CD14-positive monocyte (primary cell): Measurements from ENCODE around the gene DPY19L1. TPM values are rescaled to one million over a fixed set of nuclear protein-coding genes. Genes with fewer than 3 reads are reported as not detected.

Experiments
- DNase-seq, 3 donors: peaks; one replicate each; pipeline ENCODE4 v3.0.0-alpha.2; 2011 to 2022
- H2AFZ ChIP-seq: 2 replicates; pipeline ENCODE4 v1.6.0; 2012; ENCODE audit warnings: mild to moderate bottlenecking, low read depth, low read length, inconsistent platforms; ENCODE audit not compliant: insufficient read depth, poor library complexity, severe bottlenecking
- H3K27ac ChIP-seq, 2 donors: 1 replicate in 1 of 2; 2 replicates in 1 of 2; pipeline ENCODE4 v1.5.1; 2012 to 2013; ENCODE audit warnings: low read length in 2 of 2, control low read depth in 1 of 2, inconsistent platforms in 1 of 2, low read depth in 1 of 2, mild to moderate bottlenecking in 1 of 2
- H3K27me3 ChIP-seq, 2 donors: one replicate each; pipeline versions ENCODE4 v1.6.0 to v1.6.1; 2011 to 2013; ENCODE audit warnings: low read length in 2 of 2; ENCODE audit not compliant: control insufficient read depth in 2 of 2, insufficient read depth in 2 of 2
- H3K36me3 ChIP-seq, 2 donors: replicated peaks in 1 of 2; 1 replicate in 1 of 2; 2 replicates in 1 of 2; pipeline versions ENCODE4 v1.5.1 to v1.6.1; 2012 to 2013; ENCODE audit warnings: low read length in 2 of 2, control low read depth in 1 of 2, inconsistent platforms in 1 of 2, mild to moderate bottlenecking in 1 of 2; ENCODE audit not compliant: insufficient read depth in 2 of 2, control insufficient read depth in 1 of 2
- H3K4me1 ChIP-seq, 2 donors: 1 replicate in 1 of 2; 2 replicates in 1 of 2; pipeline versions ENCODE4 v1.5.1 to v1.6.1; 2012 to 2013; ENCODE audit warnings: low read length in 2 of 2, control low read depth in 1 of 2, inconsistent platforms in 1 of 2, mild to moderate bottlenecking in 1 of 2, moderate library complexity in 1 of 2; ENCODE audit not compliant: insufficient read depth in 2 of 2, control insufficient read depth in 1 of 2
- H3K4me2 ChIP-seq: replicated peaks from 2 replicates; pipeline ENCODE3; 2012; ENCODE audit warnings: low read length, moderate library complexity, mild to moderate bottlenecking; ENCODE audit not compliant: poor library complexity, severe bottlenecking; ENCODE audit errors: extremely low read depth
- H3K4me3 ChIP-seq, 3 experiments: fragments of 200-600 bp in 1 of 3; sonication (generic) in 1 of 3; replicated peaks in 1 of 3; 1 replicate in 2 of 3; 2 replicates in 1 of 3; pipeline ENCODE4 v1.5.1; 2011 to 2013; ENCODE audit warnings: low read length in 3 of 3, mild to moderate bottlenecking in 3 of 3, control low read depth in 2 of 3, low read depth in 2 of 3, inconsistent platforms in 1 of 3, moderate library complexity in 1 of 3
- H3K79me2 ChIP-seq: 2 replicates; pipeline ENCODE4 v1.6.0; 2012; ENCODE audit warnings: mild to moderate bottlenecking, control low read depth, inconsistent platforms, low read length, moderate library complexity; ENCODE audit not compliant: insufficient read depth
- H3K9ac ChIP-seq: 2 replicates; pipeline ENCODE4 v1.6.0; 2017; ENCODE audit warnings: low read length, mild to moderate bottlenecking; ENCODE audit not compliant: insufficient read depth, poor library complexity, severe bottlenecking
- H3K9me3 ChIP-seq, 2 donors: replicated peaks in 1 of 2; 1 replicate in 1 of 2; 2 replicates in 1 of 2; pipeline versions ENCODE4 v1.5.1 to v1.6.1; 2012 to 2013; ENCODE audit warnings: low read length in 2 of 2, control low read depth in 1 of 2; ENCODE audit not compliant: control insufficient read depth in 1 of 2, insufficient read depth in 1 of 2
- H4K20me1 ChIP-seq: 2 replicates; pipeline ENCODE4 v1.6.0; 2012; ENCODE audit warnings: mild to moderate bottlenecking, low read length, control low read depth, moderate library complexity; ENCODE audit not compliant: insufficient read depth
- H3K27ac Mint-ChIP-seq, 7 donors: one replicate each; pipeline ENCODE4 v1.8.0; 2020; ENCODE audit warnings: mild to moderate bottlenecking in 7 of 7, mixed read lengths in 7 of 7, moderate library complexity in 6 of 7, inconsistent platforms in 2 of 7
- H3K27me3 Mint-ChIP-seq, 3 donors: one replicate each; pipeline ENCODE4 v1.8.0; 2021 to 2022; ENCODE audit warnings: low read depth in 3 of 3, mild to moderate bottlenecking in 3 of 3, mixed read lengths in 3 of 3, moderate library complexity in 3 of 3, inconsistent platforms in 1 of 3
- H3K36me3 Mint-ChIP-seq, 2 donors: one replicate each; pipeline ENCODE4 v1.8.0; 2020; ENCODE audit warnings: mixed read lengths in 2 of 2, inconsistent platforms in 1 of 2, mild to moderate bottlenecking in 1 of 2
- H3K4me1 Mint-ChIP-seq: one replicate; pipeline ENCODE4 v1.8.0; 2020; ENCODE audit warnings: mild to moderate bottlenecking, mixed read lengths
- H3K4me3 Mint-ChIP-seq, 2 donors: one replicate each; pipeline ENCODE4 v1.8.0; 2020; ENCODE audit warnings: mild to moderate bottlenecking in 2 of 2, mixed read lengths in 2 of 2, moderate library complexity in 1 of 2
- H3K9me3 Mint-ChIP-seq, 7 donors: one replicate each; pipeline ENCODE4 v1.8.0; 2020 to 2022; ENCODE audit warnings: mixed read lengths in 7 of 7, mild to moderate bottlenecking in 6 of 7, moderate library complexity in 6 of 7, inconsistent platforms in 2 of 7
- CTCF ChIP-seq: fragments of 200-600 bp; IDR thresholded peaks from one replicate; pipeline ENCODE4 v1.8.0; 2022; ENCODE audit warnings: antibody characterized with exemption, mild to moderate bottlenecking
- WGBS: methylation state at CpG from one replicate; pipeline ENCODE4 v1.1.5; 2013; ENCODE audit warnings: missing lambda C conversion rate; ENCODE audit not compliant: insufficient coverage; 5-methylcytosine and 5-hydroxymethylcytosine counted together
- intact Hi-C, 2 donors: fragments of 100-400 bp; cut with micrococcal nuclease; formaldehyde crosslinking; loops; one replicate each; pipeline versions ENCODE4 v1.15.0 to v1.15.1; 2023
- polyA plus RNA-seq, 3 donors: library from polyadenylated mRNA; depleted of rRNA in 1 of 3; unstranded in 2 of 3; stranded (reverse) in 1 of 3; fragments of 300-500 nt in 2 of 3; fragments of >200 nt in 1 of 3; fragmentation: Illumina TruSeq in 2 of 3; gene quantifications; 1 replicate in 2 of 3; 2 replicates in 1 of 3; pipeline ENCODE4 v1.2.3, GENCODE V29; 2012 to 2021

The DPY19L1 gene
- polyA plus RNA-seq, 3 donors: 0.81 to 5.2 (median 3.9) TPM

GRCh38 chr7:35032166-35032565, 5.1 kb downstream of the DPY19L1 start:
- Mint-ChIP-seq H3K27ac (no peak overlapping the region), H3K36me3 (no peaks in the 10 kb centered on the region), H3K27me3 (peaks cover 0 to 1% (median 0%) of the 10 kb centered on the region in 3 donors), H3K4me1 (peaks cover 22% of the 10 kb centered on the region), H3K4me3 (no peak overlapping the region), H3K9me3 (no peaks in the 10 kb centered on the region)
- no peak overlapping the region for H3K4me3 ChIP-seq
- H3K79me2 ChIP-seq: peaks cover 21% of the 10 kb centered on the region
- H3K4me2 ChIP-seq: no peak overlapping the region
- no peak overlapping the region for H3K27ac ChIP-seq
- peaks cover 12 to 13% of the 10 kb centered on the region in 2 donors for H3K4me1 ChIP-seq
- H3K36me3 ChIP-seq: no peaks in the 10 kb centered on the region
- H3K9ac ChIP-seq: no peak overlapping the region
- peaks cover 27% of the 10 kb centered on the region for H4K20me1 ChIP-seq
- no peak for TF ChIP-seq CTCF
- intact Hi-C loops: no loop called here
- peaks cover 4% of the 10 kb centered on the region in 2 donors for H3K27me3 ChIP-seq
- H2AFZ ChIP-seq: no peak overlapping the region
- no peaks in the 10 kb centered on the region for H3K9me3 ChIP-seq
- WGBS: no CpG with 5 or more reads among the region's 1 CpG
- DNase-seq: no peak

GRCh38 chr7:35030848-35031247, 6.4 kb downstream of the DPY19L1 start:
- Mint-ChIP-seq H3K9me3 (no peaks in the 10 kb centered on the region), H3K27me3 (peaks cover 0 to 1% (median 0%) of the 10 kb centered on the region in 3 donors), H3K36me3 (no peaks in the 10 kb centered on the region), H3K27ac (no peak overlapping the region), H3K4me3 (no peak overlapping the region), H3K4me1 (peaks cover 14% of the 10 kb centered on the region)
- no CpG with 5 or more reads among the region's 2 CpGs for WGBS
- no peak for TF ChIP-seq CTCF
- Histone ChIP-seq H3K9ac (no peak overlapping the region), H3K36me3 (no peaks in the 10 kb centered on the region), H2AFZ (no peak overlapping the region), H3K4me1 (peaks cover 5 to 6% of the 10 kb centered on the region in 2 donors), H3K4me2 (no peak overlapping the region), H3K4me3 (no peak overlapping the region), H3K27ac (no peak overlapping the region), H3K9me3 (no peaks in the 10 kb centered on the region), H3K79me2 (peaks cover 20% of the 10 kb centered on the region), H3K27me3 (peaks cover 2 to 4% of the 10 kb centered on the region in 2 donors), H4K20me1 (peaks cover 34% of the 10 kb centered on the region)
- intact Hi-C loops: no loop called here
- no peak for DNase-seq
